LNCaP clone FGC (cell line): Measurements from ENCODE around the gene SNRNP70.
A peak's percentile ranks its signal among the peaks of the same experiment; 100 is the strongest.

Experiments used
- DNase-seq: peaks from one replicate; pipeline ENCODE4 v3.0.0-alpha.2; 2011; ENCODE audit warnings: low read depth
- H3K4me3 ChIP-seq: 2 replicates; pipeline ENCODE4 v1.5.1; 2011; ENCODE audit warnings: mild to moderate bottlenecking, low read depth, low read length, control low read depth
- CTCF ChIP-seq: IDR thresholded peaks from 2 replicates; pipeline ENCODE4 v1.5.1; 2012; ENCODE audit warnings: mild to moderate bottlenecking; ENCODE audit not compliant: control insufficient read depth, insufficient read depth; ENCODE audit errors: extremely low read depth

The SNRNP70 gene

GRCh38 chr19:49064029-49064629, 21.1 kb upstream of the SNRNP70 start:
- no peak for TF ChIP-seq CTCF
- no peak for DNase-seq
- H3K4me3 ChIP-seq = peak overlapping the region; percentile 28; the same call in 1 of the 2 replicates

GRCh38 chr19:49064768-49065611, 20.3 kb upstream of the SNRNP70 start, which contains the start of gene NTF4:
NTF4 (minus strand) TSS chr19:49064818; CDS start chr19:49061997, 2,821 bp downstream.
- peak within 1 kb of the TSS; percentile 28; the same call in 1 of the 2 replicates for H3K4me3 ChIP-seq
- no peak for DNase-seq
- TF ChIP-seq CTCF = no peak

GRCh38 chr19:49065905-49066512, 19.2 kb upstream of the SNRNP70 start:
- no peak overlapping the region for H3K4me3 ChIP-seq
- no peak for DNase-seq
- no peak for TF ChIP-seq CTCF

- H3K4me3 ChIP-seq = no peak overlapping the region
- TF ChIP-seq CTCF = no peak
- DNase-seq = no peak
These were observed 17.7 kb upstream of the SNRNP70 start for GRCh38 chr19:49067554-49067953.

GRCh38 chr19:49069026-49069425, 16.2 kb upstream of the SNRNP70 start:
- TF ChIP-seq CTCF = no peak
- DNase-seq = no peak
- no peak overlapping the region for H3K4me3 ChIP-seq

- no peak overlapping the region for H3K4me3 ChIP-seq
- no peak for DNase-seq
- TF ChIP-seq CTCF = no peak
These were observed 14.8 kb upstream of the SNRNP70 start for GRCh38 chr19:49070416-49070815.
